HepG2 (cell line): ENCODE data around the gene NUAK1. TPM values are rescaled to one million over a fixed set of nuclear protein-coding genes. Genes with fewer than 3 reads are reported as not detected.
A peak's percentile ranks its signal among the peaks of the same experiment; 100 is the strongest.

Source experiments
- ATAC-seq: fragments of 200-7000 bp; cut with Tn5 transposase; 3 replicates; pipeline ENCODE4 v1.9.1; 2020; ENCODE audit warnings: mild to moderate bottlenecking, moderate library complexity
- BruUV-seq: library from RNA; stranded (reverse); fragments of 400-500 nt; replicated peaks from 2 replicates; lab custom pipeline; 2021; lab: Mats Ljungman, UMichigan
- CTCF ChIA-PET: fragments of 300-600 bp; formaldehyde crosslinking; extraction: SDS; loops from one replicate; lab custom pipeline; 2021; ENCODE audit warnings: low total read pairs, inconsistent platforms, low intra/inter-chr PET ratio; lab: Yijun Ruan, JAX
- POLR2A ChIA-PET: fragments of 350-600 bp; sonication (Branson Sonifier 250); formaldehyde crosslinking; loops from one replicate; lab custom pipeline; 2020; ENCODE audit warnings: antibody characterized with exemption, inconsistent platforms; lab: Yijun Ruan, JAX
- DNase-seq: peaks from one replicate; pipeline ENCODE4 v3.0.0-alpha.2; 2015; ENCODE audit warnings: low spot score
- FAIRE-seq: peaks from 3 replicates; lab custom pipeline; 2011; peaks lifted over from hg19 to GRCh38; lab: Jason Lieb, UNC
- H2AFZ ChIP-seq: one replicate; pipeline ENCODE4 v1.6.1; 2011; ENCODE audit warnings: low read length, inconsistent platforms
- H3K27ac ChIP-seq: fragments of 300-600 bp; 3 replicates; pipeline ENCODE4 v1.8.0; 2011; ENCODE audit warnings: mixed run types, mild to moderate bottlenecking, mixed read lengths, low read length, inconsistent platforms; ENCODE audit not compliant: insufficient read depth; ENCODE audit errors: extremely low read length
- H3K27me3 ChIP-seq, 2 experiments: fragments of 200-600 bp in 1 of 2; 2 replicates in 1 of 2; 3 replicates in 1 of 2; pipeline versions ENCODE4 v1.6.0 to v1.8.0; 2011; ENCODE audit warnings: low read length in 2 of 2, mild to moderate bottlenecking in 2 of 2, moderate library complexity in 2 of 2, inconsistent platforms in 1 of 2; ENCODE audit not compliant: insufficient read depth in 2 of 2, control insufficient read depth in 1 of 2
- H3K36me3 ChIP-seq, 2 experiments: fragments of 200-600 bp in 1 of 2; replicated peaks in 1 of 2; 2 replicates in 1 of 2; 3 replicates in 1 of 2; pipeline versions ENCODE4 v1.5.1 to v1.8.0; 2011; ENCODE audit warnings: low read length in 2 of 2, inconsistent platforms in 1 of 2; ENCODE audit not compliant: insufficient read depth in 2 of 2, control insufficient read depth in 1 of 2
- H3K4me1 ChIP-seq: 2 replicates; pipeline ENCODE4 v1.5.1; 2012; ENCODE audit warnings: low read length, inconsistent platforms; ENCODE audit not compliant: insufficient read depth
- H3K4me2 ChIP-seq: 2 replicates; pipeline ENCODE4 v1.6.0; 2011; ENCODE audit warnings: low read depth, low read length, inconsistent platforms
- H3K4me3 ChIP-seq, 3 experiments: fragments of 200-600 bp in 1 of 3; sonication (generic), shearing (Covaris generic) in 1 of 3; replicated peaks in 1 of 3; 2 replicates each; pipeline ENCODE4 v1.5.1; 2011 to 2016; ENCODE audit warnings: low read length in 3 of 3, inconsistent platforms in 2 of 3, low read depth in 2 of 3, mild to moderate bottlenecking in 2 of 3, control low read depth in 1 of 3, mixed read lengths in 1 of 3; ENCODE audit not compliant: insufficient read depth in 1 of 3
- H3K79me2 ChIP-seq: one replicate; pipeline ENCODE4 v1.6.1; 2011; ENCODE audit warnings: low read length, inconsistent platforms; ENCODE audit not compliant: insufficient read depth
- H3K9ac ChIP-seq: 2 replicates; pipeline ENCODE4 v1.6.0; 2011; ENCODE audit warnings: mild to moderate bottlenecking, low read depth, low read length, inconsistent platforms; ENCODE audit not compliant: insufficient read depth
- H3K9me3 ChIP-seq: 2 replicates; pipeline ENCODE4 v1.5.1; 2012; ENCODE audit warnings: mild to moderate bottlenecking, low read length
- H4K20me1 ChIP-seq: 2 replicates; pipeline ENCODE4 v1.6.0; 2011; ENCODE audit warnings: inconsistent platforms, mild to moderate bottlenecking, low read length, moderate library complexity; ENCODE audit not compliant: insufficient read depth
- FOXO1 ChIP-seq: sonication (generic); formaldehyde crosslinking; IDR thresholded peaks from 2 replicates; pipeline ENCODE4 v1.4.0; 2020; ENCODE audit warnings: missing genetic modification reagents
- GABPB1 ChIP-seq: IDR thresholded peaks from 2 replicates; pipeline ENCODE4 v1.6.1; 2016; ENCODE audit warnings: mild to moderate bottlenecking, missing genetic modification reagents, moderate library complexity, missing compliant biosample characterization
- GATAD2A ChIP-seq: IDR thresholded peaks from 2 replicates; pipeline ENCODE4 v1.6.1; 2016
- KLF9 ChIP-seq: IDR thresholded peaks from 2 replicates; pipeline ENCODE4 v1.6.1; 2016; ENCODE audit warnings: low read depth
- NCOA2 ChIP-seq: sonication (generic); formaldehyde crosslinking; IDR thresholded peaks from 2 replicates; pipeline ENCODE4 v1.8.0; 2022; ENCODE audit warnings: inconsistent platforms
- PHF21A ChIP-seq: sonication (generic); formaldehyde crosslinking; IDR thresholded peaks from 2 replicates; pipeline ENCODE4 v1.5.0; 2020; ENCODE audit warnings: mild to moderate bottlenecking, missing genetic modification reagents
- PHF8 ChIP-seq: sonication (generic); formaldehyde crosslinking; IDR thresholded peaks from 2 replicates; pipeline ENCODE4 v1.5.0; 2020; ENCODE audit warnings: missing genetic modification reagents
- RARA ChIP-seq: IDR thresholded peaks from 2 replicates; pipeline ENCODE4 v1.6.1; 2016; ENCODE audit warnings: missing genetic modification reagents, missing compliant biosample characterization
- SOX6 ChIP-seq, 2 experiments: fragments of 450-650 bp in 1 of 2; sonication (generic) in 1 of 2; formaldehyde crosslinking in 1 of 2; IDR thresholded peaks; 2 replicates each; pipeline versions ENCODE4 v1.4.0 to v1.6.1; 2017 to 2020; ENCODE audit warnings: antibody characterized with exemption in 1 of 2, mild to moderate bottlenecking in 1 of 2, missing genetic modification reagents in 1 of 2
- SP4 ChIP-seq: sonication (generic); formaldehyde crosslinking; IDR thresholded peaks from 2 replicates; pipeline ENCODE4 v1.8.1; 2023; ENCODE audit warnings: mild to moderate bottlenecking, missing genetic modification reagents
- ZBTB42 ChIP-seq: sonication (generic); formaldehyde crosslinking; IDR thresholded peaks from 2 replicates; pipeline ENCODE4 v1.5.0; 2020; ENCODE audit warnings: mild to moderate bottlenecking, missing genetic modification reagents
- ZFX ChIP-seq: sonication (generic); formaldehyde crosslinking; IDR thresholded peaks from 2 replicates; pipeline ENCODE4 v1.4.0; 2020; ENCODE audit warnings: mild to moderate bottlenecking, low read depth, missing genetic modification reagents, moderate library complexity
- ZFY ChIP-seq: sonication (generic); formaldehyde crosslinking; IDR thresholded peaks from 2 replicates; pipeline ENCODE4 v1.4.0; 2020; ENCODE audit warnings: missing genetic modification reagents
- ZNF607 ChIP-seq: sonication (generic); formaldehyde crosslinking; IDR thresholded peaks from 2 replicates; pipeline ENCODE4 v1.5.1; 2020; ENCODE audit warnings: missing genetic modification reagents, mild to moderate bottlenecking, borderline replicate concordance
- ZNF644 ChIP-seq: IDR thresholded peaks from 2 replicates; pipeline ENCODE4 v1.6.1; 2016; ENCODE audit warnings: low read depth
- WGBS: methylation state at CpG from one replicate; pipeline ENCODE4 v1.1.6; 2017; ENCODE audit warnings: low lambda C conversion rate; 5-methylcytosine and 5-hydroxymethylcytosine counted together
- in situ Hi-C: cut with HindIII; loops from 2 replicates; pipeline ENCODE4 v1.10.0; 2017; ENCODE audit warnings: low pct_unique_long_range_greater_than_20kb; ENCODE audit not compliant: extremely low pct_ligation_motif_present
- intact Hi-C: fragments of 100-400 bp; cut with micrococcal nuclease; formaldehyde crosslinking; loops from one replicate; pipeline ENCODE4 v1.10.0; 2022; ENCODE audit not compliant: unreplicated experiment
- polyA plus RNA-seq, 8 experiments: library from polyadenylated mRNA; depleted of rRNA in 3 of 8; stranded (reverse) in 7 of 8; unstranded in 1 of 8; fragments of >200 nt; fragmentation: Illumina TruSeq in 4 of 8; extraction: Trizol in 4 of 8; gene quantifications; 2 replicates each; pipeline versions ENCODE4 v1.2.1 to v1.2.3, GENCODE V29; 2011 to 2016; ENCODE audit warnings: low read depth in 4 of 8, missing spikeins in 1 of 8, mixed read lengths in 1 of 8; ENCODE audit not compliant: insufficient read depth in 1 of 8
- total RNA-seq, 5 experiments: library from RNA; depleted of rRNA; stranded (reverse); fragments of >200 nt; fragmentation: Illumina TruSeq; extraction: Trizol; gene quantifications; 2 replicates each; pipeline ENCODE4 v1.2.3, GENCODE V29; 2016; ENCODE audit warnings: low read depth in 1 of 5
- TF ChIP-seq, protein P1 (sequence below): sonication (generic); formaldehyde crosslinking; IDR thresholded peaks from 2 replicates; pipeline ENCODE4 v1.4.0; 2020; ENCODE audit warnings: missing genetic modification reagents, borderline replicate concordance

The NUAK1 gene
- total and polyA plus RNA-seq, 2 of the 13 experiments (the other 11 are each of a cell fraction or from before 2014, with no cell fraction given) = 1.7 to 1.9 TPM

DNA sequence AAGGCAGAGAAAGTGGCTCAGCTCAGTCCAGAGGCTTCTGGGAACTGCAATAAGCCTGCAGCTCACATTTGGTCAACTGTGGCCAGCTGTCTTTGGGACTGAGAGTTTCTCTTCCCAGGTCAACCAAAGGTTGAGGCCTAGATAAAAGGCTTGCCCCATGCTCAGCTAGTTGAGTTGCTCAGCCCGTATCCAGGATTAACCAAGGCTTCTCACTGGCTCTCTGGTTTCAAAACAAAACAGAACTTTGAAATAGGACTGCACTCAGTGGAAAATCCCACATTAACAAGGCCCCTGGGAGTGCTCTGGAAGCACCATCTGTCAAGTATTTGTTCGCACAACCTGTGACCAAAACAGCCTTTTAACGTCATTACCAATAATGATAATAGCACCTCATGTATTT, 40.3 kb upstream of the NUAK1 start:
- Histone ChIP-seq H3K27me3 (no peaks in the 10 kb centered on the region), H3K79me2 (no peaks in the 10 kb centered on the region), H3K4me2 (peak overlapping the region; percentile 63), H4K20me1 (no peaks in the 10 kb centered on the region), H3K27ac (peak overlapping the region; percentile 42), H3K36me3 (no peaks in the 10 kb centered on the region), H3K4me3 (no peak overlapping the region), H2AFZ (no peak overlapping the region), H3K4me1 (peaks cover 28% of the 10 kb centered on the region), H3K9me3 (no peaks in the 10 kb centered on the region), H3K9ac (no peak overlapping the region)
- FAIRE-seq = peak; percentile 49
- in situ Hi-C loops (no loop called here), intact Hi-C loops (no loop called here)
- ChIA-PET POLR2A (no interaction called here), CTCF (no interaction called here)
- 0% methylated on average over 3 of the region's 3 CpGs for WGBS
- TF ChIP-seq GABPB1 = 0 out of 2 replicates have a peak, but pooled peaks have one; percentile 23
- peak; percentile 43; the same call in 1 of the 2 replicates for TF ChIP-seq ZNF607 (CRISPR knock-in tag)
- TF ChIP-seq ZFX (CRISPR knock-in tag) = peak; percentile 72
- 0 out of 2 replicates have a peak, but pooled peaks have one; percentile 39 for TF ChIP-seq NCOA2 (CRISPR knock-in tag)
- TF ChIP-seq ZNF644 = 0 out of 2 replicates have a peak, but pooled peaks have one; percentile 42
- 0 out of 2 replicates have a peak, but pooled peaks have one; percentile 30 for TF ChIP-seq PHF21A (CRISPR knock-in tag)
- peak; percentile 65 for TF ChIP-seq ZFY (CRISPR knock-in tag)
- TF ChIP-seq KLF9 (CRISPR knock-in tag) = no peak
- TF ChIP-seq RARA (CRISPR knock-in tag) = peak; percentile 28; the same call in 1 of the 2 replicates
- no peak for TF ChIP-seq ZBTB42 (CRISPR knock-in tag)
- TF ChIP-seq, protein P1, sequence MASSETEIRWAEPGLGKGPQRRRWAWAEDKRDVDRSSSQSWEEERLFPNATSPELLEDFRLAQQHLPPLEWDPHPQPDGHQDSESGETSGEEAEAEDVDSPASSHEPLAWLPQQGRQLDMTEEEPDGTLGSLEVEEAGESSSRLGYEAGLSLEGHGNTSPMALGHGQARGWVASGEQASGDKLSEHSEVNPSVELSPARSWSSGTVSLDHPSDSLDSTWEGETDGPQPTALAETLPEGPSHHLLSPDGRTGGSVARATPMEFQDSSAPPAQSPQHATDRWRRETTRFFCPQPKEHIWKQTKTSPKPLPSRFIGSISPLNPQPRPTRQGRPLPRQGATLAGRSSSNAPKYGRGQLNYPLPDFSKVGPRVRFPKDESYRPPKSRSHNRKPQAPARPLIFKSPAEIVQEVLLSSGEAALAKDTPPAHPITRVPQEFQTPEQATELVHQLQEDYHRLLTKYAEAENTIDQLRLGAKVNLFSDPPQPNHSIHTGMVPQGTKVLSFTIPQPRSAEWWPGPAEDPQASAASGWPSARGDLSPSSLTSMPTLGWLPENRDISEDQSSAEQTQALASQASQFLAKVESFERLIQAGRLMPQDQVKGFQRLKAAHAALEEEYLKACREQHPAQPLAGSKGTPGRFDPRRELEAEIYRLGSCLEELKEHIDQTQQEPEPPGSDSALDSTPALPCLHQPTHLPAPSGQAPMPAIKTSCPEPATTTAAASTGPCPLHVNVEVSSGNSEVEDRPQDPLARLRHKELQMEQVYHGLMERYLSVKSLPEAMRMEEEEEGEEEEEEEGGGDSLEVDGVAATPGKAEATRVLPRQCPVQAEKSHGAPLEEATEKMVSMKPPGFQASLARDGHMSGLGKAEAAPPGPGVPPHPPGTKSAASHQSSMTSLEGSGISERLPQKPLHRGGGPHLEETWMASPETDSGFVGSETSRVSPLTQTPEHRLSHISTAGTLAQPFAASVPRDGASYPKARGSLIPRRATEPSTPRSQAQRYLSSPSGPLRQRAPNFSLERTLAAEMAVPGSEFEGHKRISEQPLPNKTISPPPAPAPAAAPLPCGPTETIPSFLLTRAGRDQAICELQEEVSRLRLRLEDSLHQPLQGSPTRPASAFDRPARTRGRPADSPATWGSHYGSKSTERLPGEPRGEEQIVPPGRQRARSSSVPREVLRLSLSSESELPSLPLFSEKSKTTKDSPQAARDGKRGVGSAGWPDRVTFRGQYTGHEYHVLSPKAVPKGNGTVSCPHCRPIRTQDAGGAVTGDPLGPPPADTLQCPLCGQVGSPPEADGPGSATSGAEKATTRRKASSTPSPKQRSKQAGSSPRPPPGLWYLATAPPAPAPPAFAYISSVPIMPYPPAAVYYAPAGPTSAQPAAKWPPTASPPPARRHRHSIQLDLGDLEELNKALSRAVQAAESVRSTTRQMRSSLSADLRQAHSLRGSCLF (CRISPR knock-in tag) = no peak
- TF ChIP-seq SP4 (CRISPR knock-in tag) = no peak
- peak; percentile 10; the same call in 1 of the 2 replicates for TF ChIP-seq GATAD2A (CRISPR knock-in tag)
- TF ChIP-seq PHF8 (CRISPR knock-in tag) = 0 out of 2 replicates have a peak, but pooled peaks have one; percentile 24
- TF ChIP-seq FOXO1 = no peak
- TF ChIP-seq SOX6 (IDR thresholded peaks at IDR 0.05) = no peak
- TF ChIP-seq SOX6 (CRISPR knock-in tag; IDR thresholded peaks at IDR 0.05) = 0 out of 2 replicates have a peak, but pooled peaks have one; percentile 17
- peak; percentile 38 for DNase-seq
- no TSS peak for BruUV-seq
- ATAC-seq = peak; percentile 81
